Measurements from ENCODE around the gene MBD6.
"Not testable (repeated sequence)": the region's sequence is repeated elsewhere in the genome, so short reads cannot be mapped to it uniquely, and the experiment has no call there.

- not testable (repeated sequence) for TF ChIP-seq CTCF (conservative IDR thresholded peaks at IDR 0.05; ENCODE audit: low read length); EZH2phosphoT487 (IDR thresholded peaks at IDR 0.05; ENCODE audit: borderline replicate concordance, low read depth, low read length)
Measured at GRCh38 chr12:57570438-57570837, 47.8 kb downstream of the MBD6 start.

Data from OCI-LY7 (cell line).